K562 (cell line): ENCODE results near the gene SETMAR. TPM values are rescaled to one million over a fixed set of nuclear protein-coding genes. Genes with fewer than 3 reads are reported as not detected.

Experiments used
- ADNP ChIP-seq: fragments of 200-800 bp; sonication (Bioruptor generic); IDR thresholded peaks from 2 replicates; pipeline ENCODE4 v1.6.1; 2016; ENCODE audit warnings: missing genetic modification characterization, missing compliant biosample characterization
- BACH1 ChIP-seq: fragments of 200-800 bp; sonication (Bioruptor generic); IDR thresholded peaks from 2 replicates; pipeline ENCODE4 v1.6.1; 2016; ENCODE audit warnings: missing genetic modification characterization, missing compliant biosample characterization
- FOSL1 ChIP-seq: fragments of 200-800 bp; sonication (Bioruptor generic); conservative IDR thresholded peaks from 2 replicates; pipeline ENCODE4 v1.6.1; 2016; ENCODE audit warnings: missing genetic modification characterization, missing compliant biosample characterization
- MEF2A ChIP-seq: IDR thresholded peaks from 2 replicates; pipeline ENCODE4 v1.6.1; 2011; ENCODE audit warnings: low read depth, mild to moderate bottlenecking, low read length, moderate library complexity; ENCODE audit not compliant: control insufficient read depth
- MEIS2 ChIP-seq: fragments of 450-650 bp; IDR thresholded peaks from 2 replicates; pipeline ENCODE4 v1.6.1; 2014; ENCODE audit warnings: mild to moderate bottlenecking; ENCODE audit not compliant: partially characterized antibody
- NCOR1 ChIP-seq: fragments of 450-650 bp; IDR thresholded peaks from 2 replicates; pipeline ENCODE4 v1.6.1; 2016; ENCODE audit warnings: mild to moderate bottlenecking, moderate library complexity
- PHF20 ChIP-seq: fragments of 450-650 bp; IDR thresholded peaks from 2 replicates; pipeline ENCODE4 v1.6.1; 2018; ENCODE audit not compliant: partially characterized antibody
- PRPF4 ChIP-seq: fragments of 200-400 bp; formaldehyde crosslinking; IDR thresholded peaks from one replicate; pipeline ENCODE4 v1.6.1; 2017; ENCODE audit warnings: low read length, low read depth, mild to moderate bottlenecking; ENCODE audit not compliant: insufficient read depth, poor library complexity, severe bottlenecking
- RBBP5 ChIP-seq: fragments of 200-600 bp; sonication (generic); IDR thresholded peaks from 2 replicates; pipeline ENCODE4 v1.6.1; 2012; ENCODE audit warnings: borderline replicate concordance, mild to moderate bottlenecking, low read length, control low read depth, inconsistent platforms; ENCODE audit not compliant: insufficient read depth, poor library complexity, severe bottlenecking
- RCOR1 ChIP-seq, 2 experiments: IDR thresholded peaks; 2 replicates each; pipeline ENCODE4 v1.6.1; 2012; ENCODE audit warnings: low read depth in 2 of 2, low read length in 2 of 2, borderline replicate concordance in 1 of 2, improper control_type of control experiment in 1 of 2
- RHOXF2B ChIP-seq: fragments of 250-450 bp; sonication (Bioruptor Pico); conservative IDR thresholded peaks from 2 replicates; pipeline ENCODE4 v1.5.1; 2021
- TCF7 ChIP-seq: sonication (generic); IDR thresholded peaks from 2 replicates; pipeline ENCODE4 v1.6.1; 2016; ENCODE audit warnings: antibody characterized with exemption, borderline replicate concordance
- TEAD1 ChIP-seq, 2 experiments: fragments of 450-650 bp in 1 of 2; sonication (generic) in 1 of 2; formaldehyde crosslinking; IDR thresholded peaks; 2 replicates each; pipeline versions ENCODE4 v1.4.0 to v1.8.0; 2020 to 2022; ENCODE audit warnings: mild to moderate bottlenecking in 2 of 2, missing genetic modification reagents in 1 of 2
- ZNF589 ChIP-seq: fragments of 200-800 bp; sonication (Bioruptor generic); IDR thresholded peaks from 2 replicates; pipeline ENCODE4 v1.6.1; 2016; ENCODE audit warnings: low read depth, missing genetic modification characterization, missing compliant biosample characterization
- polyA plus RNA-seq, 8 experiments: library from polyadenylated mRNA; depleted of rRNA in 4 of 8; stranded (reverse) in 5 of 8; unstranded in 3 of 8; fragments of >200 nt; fragmentation: Nextera tagmentation in 2 of 8; fragmentation: Illumina TruSeq in 1 of 8; extraction: Ambion mirVana in 2 of 8; extraction: Trizol in 1 of 8; gene quantifications; 2 replicates each; pipeline versions ENCODE4 v1.2.1 to v1.2.3, GENCODE V29; 2011 to 2014; ENCODE audit warnings: inconsistent platforms in 1 of 8, missing spikeins in 1 of 8
- total RNA-seq, 7 experiments: library from RNA; depleted of rRNA in 6 of 7; stranded (reverse); fragments of >200 nt in 6 of 7; fragmentation: Illumina TruSeq in 2 of 7; extraction: Trizol in 2 of 7; gene quantifications; 2 replicates each; pipeline versions ENCODE4 v1.2.1 to v1.2.3, GENCODE V29; 2011 to 2021; ENCODE audit warnings: low replicate concordance in 1 of 7
- TF ChIP-seq, protein P1 (sequence below), 2 experiments: fragments of 150-350 bp in 1 of 2; IDR thresholded peaks; 2 replicates each; pipeline ENCODE4 v1.6.1; 2012 to 2016; ENCODE audit warnings: low read depth in 2 of 2, low read length in 2 of 2, mild to moderate bottlenecking in 1 of 2, moderate library complexity in 1 of 2
- TF ChIP-seq, protein P2 (sequence below): fragments of 200-800 bp; sonication (Bioruptor generic); IDR thresholded peaks from 2 replicates; pipeline ENCODE4 v1.6.1; 2017; ENCODE audit warnings: missing genetic modification characterization, missing compliant biosample characterization
- TF ChIP-seq, protein P3 (sequence below): IDR thresholded peaks from 2 replicates; pipeline ENCODE4 v1.6.1; 2012; ENCODE audit warnings: low read depth, low read length, improper control_type of control experiment, borderline replicate concordance
- TF ChIP-seq, protein P4 (sequence below): IDR thresholded peaks from 3 replicates; pipeline ENCODE4 v1.6.1; 2011; ENCODE audit warnings: borderline replicate concordance, mild to moderate bottlenecking; ENCODE audit not compliant: insufficient read length, insufficient read depth

Gene SETMAR
- total and polyA plus RNA-seq, 9 of the 15 experiments (the other 6 are each of a cell fraction or from before 2014, with no cell fraction given), result 5.5 to 25.1 (median 18.2) TPM

DNA sequence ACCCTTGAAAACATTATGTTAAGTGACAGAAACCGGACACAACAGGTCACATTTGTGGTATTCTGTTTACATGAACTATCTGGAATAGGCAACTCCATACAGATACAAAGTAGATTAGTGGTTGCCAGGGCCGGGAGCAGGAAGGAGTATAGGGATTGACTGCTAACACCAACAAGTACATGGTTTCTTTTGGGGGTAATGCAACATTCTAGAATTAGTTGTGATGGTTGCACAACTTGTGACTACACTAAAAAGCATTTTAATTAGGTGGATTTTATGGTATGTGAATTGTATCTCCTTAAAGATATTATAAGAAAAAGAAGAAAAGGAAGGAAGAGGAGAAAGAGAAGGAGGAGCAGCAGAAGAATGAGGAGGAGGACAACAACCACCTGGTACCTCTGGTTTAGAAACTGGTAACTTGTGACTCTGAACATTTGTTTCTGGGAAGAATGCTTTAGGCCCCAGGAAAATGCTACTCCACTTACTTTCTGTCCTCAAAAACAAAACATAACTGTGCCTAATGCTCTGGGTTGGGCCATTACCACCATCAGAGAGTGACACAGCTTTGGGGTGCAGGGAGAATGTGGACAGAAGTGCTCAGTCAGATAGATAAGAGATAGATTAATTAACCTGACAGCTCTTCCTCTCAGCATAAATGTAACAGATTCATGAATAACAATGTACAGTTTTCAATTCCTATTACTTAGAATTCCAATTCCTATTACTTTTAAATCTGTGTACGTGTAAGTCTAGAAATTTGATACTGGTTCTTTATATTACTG is 20.3 kb downstream of the SETMAR start (continued):
- TF ChIP-seq, protein P1, sequence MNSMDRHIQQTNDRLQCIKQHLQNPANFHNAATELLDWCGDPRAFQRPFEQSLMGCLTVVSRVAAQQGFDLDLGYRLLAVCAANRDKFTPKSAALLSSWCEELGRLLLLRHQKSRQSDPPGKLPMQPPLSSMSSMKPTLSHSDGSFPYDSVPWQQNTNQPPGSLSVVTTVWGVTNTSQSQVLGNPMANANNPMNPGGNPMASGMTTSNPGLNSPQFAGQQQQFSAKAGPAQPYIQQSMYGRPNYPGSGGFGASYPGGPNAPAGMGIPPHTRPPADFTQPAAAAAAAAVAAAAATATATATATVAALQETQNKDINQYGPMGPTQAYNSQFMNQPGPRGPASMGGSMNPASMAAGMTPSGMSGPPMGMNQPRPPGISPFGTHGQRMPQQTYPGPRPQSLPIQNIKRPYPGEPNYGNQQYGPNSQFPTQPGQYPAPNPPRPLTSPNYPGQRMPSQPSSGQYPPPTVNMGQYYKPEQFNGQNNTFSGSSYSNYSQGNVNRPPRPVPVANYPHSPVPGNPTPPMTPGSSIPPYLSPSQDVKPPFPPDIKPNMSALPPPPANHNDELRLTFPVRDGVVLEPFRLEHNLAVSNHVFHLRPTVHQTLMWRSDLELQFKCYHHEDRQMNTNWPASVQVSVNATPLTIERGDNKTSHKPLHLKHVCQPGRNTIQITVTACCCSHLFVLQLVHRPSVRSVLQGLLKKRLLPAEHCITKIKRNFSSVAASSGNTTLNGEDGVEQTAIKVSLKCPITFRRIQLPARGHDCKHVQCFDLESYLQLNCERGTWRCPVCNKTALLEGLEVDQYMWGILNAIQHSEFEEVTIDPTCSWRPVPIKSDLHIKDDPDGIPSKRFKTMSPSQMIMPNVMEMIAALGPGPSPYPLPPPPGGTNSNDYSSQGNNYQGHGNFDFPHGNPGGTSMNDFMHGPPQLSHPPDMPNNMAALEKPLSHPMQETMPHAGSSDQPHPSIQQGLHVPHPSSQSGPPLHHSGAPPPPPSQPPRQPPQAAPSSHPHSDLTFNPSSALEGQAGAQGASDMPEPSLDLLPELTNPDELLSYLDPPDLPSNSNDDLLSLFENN (IDR thresholded peaks at IDR 0.05; ENCODE audit: low read depth in 2 of 2, low read length in 2 of 2), result no peak
- peak; percentile 96 for TF ChIP-seq MEIS2
- TF ChIP-seq PHF20, result no peak
- TF ChIP-seq, protein P2, sequence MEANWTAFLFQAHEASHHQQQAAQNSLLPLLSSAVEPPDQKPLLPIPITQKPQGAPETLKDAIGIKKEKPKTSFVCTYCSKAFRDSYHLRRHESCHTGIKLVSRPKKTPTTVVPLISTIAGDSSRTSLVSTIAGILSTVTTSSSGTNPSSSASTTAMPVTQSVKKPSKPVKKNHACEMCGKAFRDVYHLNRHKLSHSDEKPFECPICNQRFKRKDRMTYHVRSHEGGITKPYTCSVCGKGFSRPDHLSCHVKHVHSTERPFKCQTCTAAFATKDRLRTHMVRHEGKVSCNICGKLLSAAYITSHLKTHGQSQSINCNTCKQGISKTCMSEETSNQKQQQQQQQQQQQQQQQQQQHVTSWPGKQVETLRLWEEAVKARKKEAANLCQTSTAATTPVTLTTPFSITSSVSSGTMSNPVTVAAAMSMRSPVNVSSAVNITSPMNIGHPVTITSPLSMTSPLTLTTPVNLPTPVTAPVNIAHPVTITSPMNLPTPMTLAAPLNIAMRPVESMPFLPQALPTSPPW (CRISPR knock-in tag), result peak; percentile 42; the same call in 1 of the 2 replicates
- 0 out of 2 replicates have a peak, but pooled peaks have one; percentile 10 for TF ChIP-seq FOSL1
- no peak for TF ChIP-seq MEF2A
- TF ChIP-seq, protein P3, sequence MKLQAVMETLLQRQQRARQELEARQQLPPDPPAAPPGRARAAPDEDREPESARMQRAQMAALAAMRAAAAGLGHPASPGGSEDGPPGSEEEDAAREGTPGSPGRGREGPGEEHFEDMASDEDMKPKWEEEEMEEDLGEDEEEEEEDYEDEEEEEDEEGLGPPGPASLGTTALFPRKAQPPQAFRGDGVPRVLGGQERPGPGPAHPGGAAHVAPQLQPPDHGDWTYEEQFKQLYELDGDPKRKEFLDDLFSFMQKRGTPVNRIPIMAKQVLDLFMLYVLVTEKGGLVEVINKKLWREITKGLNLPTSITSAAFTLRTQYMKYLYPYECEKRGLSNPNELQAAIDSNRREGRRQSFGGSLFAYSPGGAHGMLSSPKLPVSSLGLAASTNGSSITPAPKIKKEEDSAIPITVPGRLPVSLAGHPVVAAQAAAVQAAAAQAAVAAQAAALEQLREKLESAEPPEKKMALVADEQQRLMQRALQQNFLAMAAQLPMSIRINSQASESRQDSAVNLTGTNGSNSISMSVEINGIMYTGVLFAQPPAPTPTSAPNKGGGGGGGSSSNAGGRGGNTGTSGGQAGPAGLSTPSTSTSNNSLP, result no peak
- peak; percentile 18; the same call in 1 of the 2 replicates for TF ChIP-seq BACH1 (tag)
- TF ChIP-seq RCOR1 (IDR thresholded peaks at IDR 0.05; ENCODE audit: borderline replicate concordance in 1 of 2, low read depth in 2 of 2, low read length in 2 of 2), result peak in 1 of 2 experiments; percentile 54; a peak in 1 of 4 replicates
- TF ChIP-seq, protein P4, sequence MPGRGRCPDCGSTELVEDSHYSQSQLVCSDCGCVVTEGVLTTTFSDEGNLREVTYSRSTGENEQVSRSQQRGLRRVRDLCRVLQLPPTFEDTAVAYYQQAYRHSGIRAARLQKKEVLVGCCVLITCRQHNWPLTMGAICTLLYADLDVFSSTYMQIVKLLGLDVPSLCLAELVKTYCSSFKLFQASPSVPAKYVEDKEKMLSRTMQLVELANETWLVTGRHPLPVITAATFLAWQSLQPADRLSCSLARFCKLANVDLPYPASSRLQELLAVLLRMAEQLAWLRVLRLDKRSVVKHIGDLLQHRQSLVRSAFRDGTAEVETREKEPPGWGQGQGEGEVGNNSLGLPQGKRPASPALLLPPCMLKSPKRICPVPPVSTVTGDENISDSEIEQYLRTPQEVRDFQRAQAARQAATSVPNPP, result no peak
- no peak for TF ChIP-seq PRPF4
- no peak for TF ChIP-seq TCF7
- 0 out of 2 replicates have a peak, but pooled peaks have one; percentile 31 for TF ChIP-seq ZNF589 (CRISPR knock-in tag)
- TF ChIP-seq NCOR1, result 0 out of 2 replicates have a peak, but pooled peaks have one; percentile 13
- TF ChIP-seq RBBP5, result peak; percentile 28
- peak in 1 of 2 experiments; percentile 70; a peak in 2 of 4 replicates for TF ChIP-seq TEAD1 (CRISPR knock-in tag; IDR thresholded peaks at IDR 0.05)
- TF ChIP-seq ADNP (tag), result no peak
- no peak for TF ChIP-seq RHOXF2B (CRISPR knock-in tag)
